IPS DF 19.7 (cell line): Measurements from ENCODE around the gene ABTB1.
"Not testable (repeated sequence)": the region's sequence is repeated elsewhere in the genome, so short reads cannot be mapped to it uniquely, and the experiment has no call there.

ENCODE experiments used
- DNase-seq: peaks from one replicate; pipeline ENCODE4 v3.0.0-alpha.2; 2013; ENCODE audit warnings: low read depth, low spot score

Gene ABTB1

DNA sequence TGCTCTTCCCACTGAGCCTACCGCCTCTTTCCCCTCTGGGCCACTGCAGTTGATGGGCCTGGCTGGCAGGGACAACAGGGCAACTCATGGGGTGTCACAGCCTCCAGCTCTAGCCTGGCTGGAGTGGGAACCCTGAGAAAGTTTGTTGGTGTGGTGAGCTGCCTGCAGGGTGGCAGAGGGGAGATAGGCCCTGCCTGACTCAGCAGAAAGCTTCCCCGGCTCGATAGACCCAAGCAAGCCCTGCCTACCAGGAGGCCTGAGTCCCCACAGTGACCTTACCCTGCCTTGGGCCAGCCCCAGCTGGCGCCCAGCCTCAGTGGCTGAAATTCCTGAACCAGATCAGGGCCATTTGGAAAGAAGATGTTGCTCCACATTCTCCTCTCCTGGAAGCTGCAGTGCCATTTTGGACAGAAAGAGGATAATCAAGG lies 29.4 kb downstream of the ABTB1 start:
- DNase-seq: no peak

DNA sequence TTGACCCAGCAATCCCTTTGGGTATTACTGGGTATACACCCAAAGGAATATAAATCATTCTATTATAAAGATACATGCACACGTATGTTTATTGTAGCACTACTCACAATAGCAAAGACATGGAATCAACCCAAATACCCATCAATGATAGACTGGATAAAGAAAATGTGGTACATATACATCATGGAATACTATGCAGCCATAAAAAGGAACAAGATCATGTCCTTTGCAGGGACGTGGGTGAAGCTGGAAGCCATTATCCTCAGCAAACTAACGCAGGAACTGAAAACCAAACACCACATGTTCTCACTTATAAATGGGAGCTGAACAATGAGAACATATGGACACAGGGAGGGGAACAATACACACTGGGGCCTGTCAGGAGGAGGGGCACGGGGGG lies 32.1 kb downstream of the ABTB1 start:
- DNase-seq: not testable (repeated sequence)

- DNase-seq: no peak
Observed at GRCh38 chr3:127706312-127706711, 33.6 kb downstream of the ABTB1 start.

GRCh38 chr3:127706785-127707351 lies 34.1 kb downstream of the ABTB1 start:
- DNase-seq: no peak

DNA sequence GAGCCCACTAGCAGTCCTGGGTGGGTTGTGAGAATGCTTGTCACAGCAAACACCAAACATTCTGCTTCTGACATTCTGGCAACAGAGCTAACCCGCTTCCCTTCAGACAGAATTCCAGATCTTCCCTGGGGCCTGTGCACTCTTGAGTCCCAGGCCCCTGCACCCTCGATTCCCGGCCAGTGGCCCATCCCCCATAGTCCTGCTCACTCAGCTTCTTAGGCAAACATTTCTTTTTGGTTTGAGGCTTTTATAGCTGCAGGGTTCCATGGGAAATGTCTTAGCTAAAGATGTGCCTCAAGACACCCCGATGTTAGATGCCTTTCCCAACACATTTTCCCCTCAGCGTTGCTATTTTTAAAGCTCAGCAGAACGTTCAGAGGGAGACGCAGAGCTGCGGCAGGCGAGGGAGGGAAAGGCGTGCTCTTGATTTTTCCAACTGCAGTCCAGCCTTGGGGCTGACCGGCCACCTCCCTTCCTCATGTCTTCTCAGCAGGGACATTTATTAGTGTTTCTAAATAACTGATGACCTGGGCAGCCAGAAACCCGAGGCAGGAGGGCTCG lies 35.2 kb downstream of the ABTB1 start:
- no peak for DNase-seq

DNA sequence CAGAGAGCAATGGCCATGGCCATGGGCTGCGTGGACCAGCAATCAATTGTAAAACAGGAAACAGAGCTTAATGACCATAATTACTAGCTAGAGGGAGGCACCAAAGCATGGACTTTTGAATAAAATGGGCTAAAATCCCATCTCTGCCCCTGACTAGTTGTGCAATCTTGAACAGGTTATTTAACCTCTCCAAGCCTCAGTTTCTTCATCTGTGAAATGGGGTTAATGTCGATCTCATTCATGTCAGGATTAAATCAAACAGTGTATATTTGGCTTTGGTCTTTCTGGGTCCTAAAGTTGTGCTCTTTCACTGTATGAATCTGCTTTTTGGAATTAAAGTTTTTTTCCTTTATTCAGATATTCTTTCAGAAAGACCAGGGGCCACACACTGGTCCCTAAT lies 36.1 kb downstream of the ABTB1 start:
- DNase-seq: no peak

- no peak for DNase-seq
Observed at GRCh38 chr3:127709320-127710060, 36.7 kb downstream of the ABTB1 start.

- DNase-seq: no peak
Observed at GRCh38 chr3:127710155-127710941, 37.6 kb downstream of the ABTB1 start.

DNA sequence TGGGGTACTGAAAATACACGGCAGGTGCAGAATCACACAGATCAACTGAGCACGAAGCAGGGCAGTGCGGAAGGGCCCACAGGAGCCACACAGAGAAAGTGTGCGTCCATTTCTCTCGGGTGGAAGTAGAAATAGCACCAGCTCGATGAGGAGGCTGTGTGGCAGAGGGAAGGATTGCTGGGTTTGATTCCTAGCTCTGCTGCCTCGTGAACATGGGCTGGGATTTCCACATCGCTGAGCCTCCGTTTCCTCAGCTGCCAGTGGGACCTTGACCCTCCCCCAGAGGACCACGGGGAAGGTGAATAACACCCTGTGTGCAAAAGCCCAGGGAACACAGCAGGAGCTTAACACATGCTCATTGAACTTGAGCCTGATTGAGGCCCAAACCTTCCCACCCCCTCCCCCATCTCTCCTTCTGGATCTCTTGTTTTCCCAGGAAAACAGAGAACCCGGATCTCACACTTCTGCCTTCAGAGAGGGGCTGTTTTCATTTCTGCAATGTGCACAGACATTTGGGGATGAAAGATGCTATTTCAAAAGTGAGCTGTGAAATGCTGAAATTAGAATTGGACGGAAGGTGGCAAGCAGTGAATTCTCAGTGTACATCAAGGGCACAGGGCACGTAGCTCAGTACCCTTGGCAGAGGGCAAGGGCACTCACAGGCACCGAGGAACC lies 38.4 kb downstream of the ABTB1 start:
- no peak for DNase-seq

DNA sequence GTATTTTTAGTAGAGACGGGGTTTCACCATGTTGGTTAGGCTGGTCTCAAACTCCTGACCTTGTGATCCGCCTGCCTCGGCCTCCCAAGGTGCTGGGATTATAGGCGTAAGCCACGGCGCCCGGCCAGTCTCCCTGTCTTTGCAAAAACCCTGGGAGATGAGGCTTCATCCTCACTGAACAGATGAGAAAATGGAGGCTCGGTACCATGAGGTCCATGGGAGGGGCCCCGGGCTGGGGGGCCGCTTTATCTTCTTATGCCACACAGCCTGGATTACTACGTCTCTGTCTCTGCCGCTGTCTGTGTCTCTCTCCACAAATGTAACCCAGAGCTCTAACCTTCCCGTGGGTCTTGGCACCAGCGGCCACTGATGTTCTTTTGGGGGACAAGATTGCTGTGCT lies 39.1 kb downstream of the ABTB1 start:
- DNase-seq: no peak

DNA sequence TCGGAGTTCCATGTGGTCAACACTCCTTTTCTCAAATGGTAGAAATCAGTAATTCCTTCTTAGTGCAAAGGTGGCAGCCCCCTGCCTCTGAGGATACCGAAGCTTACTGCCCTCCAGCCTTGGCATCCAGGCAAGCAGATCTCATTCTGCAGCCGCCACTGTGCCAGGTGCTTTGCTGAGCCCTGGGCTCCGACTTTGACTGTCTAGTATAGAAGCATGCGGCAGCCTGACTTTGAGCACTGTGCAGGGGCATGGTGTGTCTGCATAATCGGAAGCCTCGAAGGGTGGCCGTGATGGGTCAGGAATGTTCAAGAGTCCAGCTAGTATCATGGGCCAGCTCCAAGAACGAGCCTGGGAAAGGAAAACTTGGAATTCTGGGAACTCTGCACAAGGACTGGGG lies 39.7 kb downstream of the ABTB1 start:
- no peak for DNase-seq

GRCh38 chr3:127712881-127713771 lies 40.4 kb downstream of the ABTB1 start:
- no peak for DNase-seq

DNA sequence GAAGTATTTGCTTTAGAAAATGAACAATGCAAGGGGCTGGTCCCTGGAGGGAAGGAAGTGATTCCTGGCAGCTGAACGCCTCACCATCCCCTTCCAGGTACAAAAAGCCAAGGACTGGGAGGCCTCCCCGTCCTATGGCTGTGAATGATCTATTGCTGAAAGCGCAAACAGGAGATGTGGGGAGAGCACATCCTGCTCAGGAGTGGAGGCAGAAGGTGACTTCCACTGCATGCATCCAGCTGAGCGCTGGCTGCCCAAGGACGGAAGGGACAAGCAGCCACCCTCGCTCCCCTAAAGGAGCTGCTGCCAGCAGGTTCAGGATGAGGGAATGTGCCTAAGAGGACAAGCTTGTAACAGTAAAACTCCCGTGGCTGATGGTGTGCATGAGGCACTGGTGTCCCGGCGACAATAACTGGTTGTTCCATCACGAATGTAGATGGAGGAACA lies 41.4 kb downstream of the ABTB1 start:
- DNase-seq: no peak

DNA sequence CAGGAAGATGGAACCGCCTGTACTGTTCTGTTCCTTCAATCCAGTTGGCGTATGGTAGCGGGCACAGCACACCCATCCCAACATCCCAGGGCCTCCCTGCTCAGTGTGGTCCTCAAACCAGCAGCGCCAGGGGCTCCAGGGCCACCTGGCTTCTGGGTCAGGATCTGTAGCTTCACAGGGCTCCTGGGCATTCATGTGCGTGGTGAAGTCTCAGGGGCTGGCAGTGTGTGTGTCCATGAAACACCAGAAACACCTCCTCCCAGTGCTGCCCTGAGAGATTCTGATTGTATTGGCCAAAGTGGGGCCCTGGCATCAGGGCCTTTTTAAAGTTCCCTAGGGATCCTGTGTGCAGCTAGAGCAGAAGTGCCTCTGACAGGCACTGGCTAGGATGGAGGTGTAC lies 42.1 kb downstream of the ABTB1 start:
- DNase-seq: no peak

DNA sequence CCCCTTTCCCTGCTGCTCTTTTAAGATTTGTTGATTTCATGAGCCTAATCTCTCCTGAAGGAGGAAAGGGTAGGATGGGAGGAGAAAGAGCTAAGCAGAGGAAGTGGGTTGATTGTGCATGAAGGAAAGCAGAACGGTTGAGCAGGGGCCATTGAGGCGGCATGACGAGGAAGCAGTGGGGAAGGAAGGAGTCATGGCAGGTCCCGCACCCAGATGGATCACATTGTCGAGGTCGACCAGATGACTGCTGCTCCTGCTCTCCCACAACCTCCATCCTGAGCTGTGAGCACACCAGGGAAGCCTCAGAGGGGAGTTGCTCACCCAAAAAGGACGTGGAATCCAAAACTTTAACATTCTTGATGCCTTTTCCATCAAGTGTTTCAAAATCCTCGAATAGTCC lies 42.8 kb downstream of the ABTB1 start:
- no peak for DNase-seq

DNA sequence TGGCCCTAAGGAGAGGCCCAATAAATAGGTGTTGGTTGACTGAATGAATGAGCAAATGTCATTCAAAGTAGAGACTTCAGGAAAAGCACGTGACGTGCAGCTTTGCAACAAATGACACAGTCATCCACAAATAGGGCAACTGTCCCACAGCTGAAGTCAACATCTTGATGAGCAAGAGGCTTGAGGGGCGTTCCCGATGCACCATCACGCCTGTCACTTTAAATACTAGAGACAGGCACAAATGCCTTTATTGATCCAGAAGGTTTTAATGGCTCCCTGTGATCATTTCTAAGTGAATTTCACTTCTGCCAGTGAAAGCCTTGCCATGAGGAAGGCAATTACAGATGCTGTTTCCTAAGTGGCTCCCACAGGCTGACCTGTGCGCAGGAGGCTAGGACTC lies 43.6 kb downstream of the ABTB1 start:
- no peak for DNase-seq

DNA sequence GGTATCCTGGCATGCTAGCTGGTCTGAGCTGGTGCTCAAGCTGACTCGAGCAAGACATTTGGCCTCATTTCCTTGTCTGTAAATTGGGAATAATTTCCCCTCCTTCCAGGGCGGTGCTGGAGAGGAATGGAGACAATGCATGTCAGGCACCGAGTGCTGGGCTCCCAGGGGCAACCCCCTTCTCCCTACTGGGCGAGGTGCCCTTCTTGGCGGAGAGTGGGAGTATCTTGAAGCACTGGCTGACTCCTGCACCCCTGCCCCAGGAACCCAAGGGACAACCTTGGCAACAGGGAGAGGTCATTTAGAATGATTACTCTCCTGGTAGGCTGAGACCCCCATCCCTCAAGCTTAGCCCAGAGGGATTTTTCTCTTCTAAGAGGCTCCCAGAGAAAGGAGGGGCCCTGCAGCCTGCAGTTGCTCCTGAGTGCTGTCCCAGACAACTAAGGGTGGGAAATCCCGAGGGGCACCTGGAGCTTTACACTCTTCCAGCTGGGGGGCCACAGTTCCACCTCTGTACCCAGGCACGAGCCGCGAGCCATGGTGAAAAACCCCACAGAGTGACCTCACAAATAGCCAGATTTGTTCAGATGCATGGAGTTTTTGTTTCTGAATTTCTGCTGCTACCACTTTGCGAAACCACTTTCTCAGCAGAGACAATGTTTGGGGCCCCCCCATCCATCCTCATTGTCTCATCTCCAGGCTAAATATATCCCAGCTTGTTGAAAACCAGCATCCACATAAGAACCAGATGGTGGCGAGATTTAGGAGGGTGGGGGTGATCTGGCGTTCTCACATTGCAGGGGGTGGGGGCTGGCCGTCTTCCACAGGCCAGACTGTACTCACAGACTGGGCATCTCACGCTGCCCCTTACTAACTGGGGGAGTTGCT lies 44.8 kb downstream of the ABTB1 start:
- DNase-seq: no peak

DNA sequence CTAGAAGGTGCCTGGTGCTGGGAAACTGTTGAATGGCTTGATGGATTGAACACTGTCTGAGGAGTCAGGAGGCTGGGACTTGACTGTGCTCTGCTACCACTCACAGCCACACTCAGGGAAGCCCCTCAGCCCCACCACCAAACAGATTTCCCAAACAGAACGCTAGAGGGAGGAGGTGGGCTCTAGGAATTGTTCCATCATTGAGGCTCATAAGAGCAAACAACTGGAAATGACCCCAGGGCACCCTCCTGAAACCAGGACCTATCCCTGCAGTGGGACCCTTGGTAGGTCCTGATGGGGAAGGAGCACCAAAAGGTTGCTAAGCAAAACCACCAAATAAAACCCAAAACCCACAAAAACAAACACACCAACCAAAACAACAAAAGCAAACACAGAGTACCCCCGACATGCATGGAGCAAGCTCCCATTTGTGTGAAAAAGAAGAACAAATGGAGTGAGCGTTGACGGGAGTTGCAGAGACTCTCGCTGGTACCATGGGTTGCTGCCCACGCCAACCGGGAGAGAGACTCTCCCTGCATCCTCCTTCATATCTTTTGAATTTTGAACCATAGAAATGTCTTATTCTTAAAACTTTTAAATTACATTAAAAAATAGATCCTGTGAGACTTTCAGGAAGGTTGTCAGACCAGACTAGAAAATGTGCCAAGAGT lies 45.6 kb downstream of the ABTB1 start:
- no peak for DNase-seq

DNA sequence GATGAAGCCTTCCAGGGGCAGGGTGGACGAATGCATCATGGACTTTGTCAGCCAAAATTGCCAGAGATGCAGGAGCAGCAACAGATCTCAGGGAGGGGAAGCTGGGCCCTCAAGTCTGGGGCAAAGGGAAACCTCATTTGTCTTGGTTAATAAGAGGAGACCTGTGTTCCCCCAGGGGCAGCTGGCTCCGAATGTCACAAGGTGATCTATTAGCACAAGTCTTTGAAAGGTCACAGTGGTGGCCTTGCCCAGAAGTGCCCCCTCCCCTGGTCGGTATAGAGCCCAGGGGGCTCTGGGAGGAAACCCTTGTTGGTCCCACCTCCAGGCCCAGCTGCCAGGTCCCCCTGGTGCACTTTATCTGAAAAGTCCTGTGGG lies 46.2 kb downstream of the ABTB1 start:
- DNase-seq: no peak
